HEK293 (cell line): ENCODE measurements around the gene BMPR1A.

ENCODE experiments used
- CTCF ChIA-PET: fragments of 350-600 bp; formaldehyde crosslinking; extraction: SDS; loops from one replicate; lab custom pipeline; 2021; ENCODE audit warnings: antibody characterized with exemption; lab: Yijun Ruan, JAX
- POLR2A ChIA-PET: fragments of 300-600 bp; formaldehyde crosslinking; extraction: SDS; loops from one replicate; lab custom pipeline; 2020; ENCODE audit warnings: antibody characterized with exemption, inconsistent platforms; lab: Yijun Ruan, JAX
- H3K27ac ChIP-seq: fragments of 200-500 bp; sonication (Bioruptor generic); 2 replicates; pipeline ENCODE4 v1.5.1; 2014; ENCODE audit warnings: low read depth, low read length, control low read depth, inconsistent platforms; ENCODE audit errors: extremely low read depth
- H3K36me3 ChIP-seq, 2 experiments: fragments of 200-500 bp in 1 of 2; sonication (Bioruptor generic) in 1 of 2; 1 replicate in 1 of 2; 2 replicates in 1 of 2; pipeline ENCODE4 v1.5.1; 2014 to 2017; ENCODE audit warnings: inconsistent platforms in 2 of 2, low read length in 2 of 2; ENCODE audit not compliant: control insufficient read depth in 2 of 2, insufficient read depth in 1 of 2
- H3K4me1 ChIP-seq: fragments of 200-500 bp; sonication (Bioruptor generic); 2 replicates; pipeline ENCODE4 v1.5.1; 2014; ENCODE audit warnings: mild to moderate bottlenecking, low read length, inconsistent platforms; ENCODE audit not compliant: control insufficient read depth, insufficient read depth
- H3K4me3 ChIP-seq: 2 replicates; pipeline ENCODE4 v1.5.1; 2011; ENCODE audit warnings: low read depth, mild to moderate bottlenecking, control low read depth, low read length, moderate library complexity
- H3K9me3 ChIP-seq: fragments of 200-500 bp; sonication (Bioruptor generic); 2 replicates; pipeline ENCODE4 v1.5.1; 2014; ENCODE audit warnings: low read depth, low read length, inconsistent platforms; ENCODE audit not compliant: control insufficient read depth, insufficient read depth
- GLIS1 ChIP-seq: fragments of 450-650 bp; formaldehyde crosslinking; IDR thresholded peaks from 2 replicates; pipeline ENCODE4 v1.5.1; 2016; ENCODE audit warnings: missing biosample characterization, missing genetic modification characterization
- KLF7 ChIP-seq: fragments of 450-650 bp; formaldehyde crosslinking; IDR thresholded peaks from 2 replicates; pipeline ENCODE4 v1.5.1; 2016; ENCODE audit warnings: missing biosample characterization, missing genetic modification characterization, borderline replicate concordance
- KLF9 ChIP-seq: fragments of 450-650 bp; formaldehyde crosslinking; IDR thresholded peaks from 2 replicates; pipeline ENCODE4 v1.5.1; 2016; ENCODE audit warnings: missing biosample characterization, missing genetic modification characterization, low read depth
- OVOL3 ChIP-seq: fragments of 450-650 bp; formaldehyde crosslinking; IDR thresholded peaks from 2 replicates; pipeline ENCODE4 v1.5.1; 2016; ENCODE audit warnings: missing biosample characterization, missing genetic modification characterization
- REPIN1 ChIP-seq: fragments of 450-650 bp; formaldehyde crosslinking; IDR thresholded peaks from 2 replicates; pipeline ENCODE4 v1.5.1; 2017; ENCODE audit warnings: missing biosample characterization, missing genetic modification characterization, low read depth
- SETDB1 ChIP-seq: IDR thresholded peaks from one replicate; pipeline ENCODE4 v1.6.1; 2017; ENCODE audit warnings: mild to moderate bottlenecking, low read length, moderate library complexity, mixed read lengths; ENCODE audit not compliant: insufficient read length
- TRIM28 ChIP-seq: IDR thresholded peaks from 2 replicates; pipeline ENCODE4 v1.6.1; 2011; ENCODE audit warnings: low read length, control low read depth, borderline replicate concordance
- ZIC2 ChIP-seq: fragments of 450-650 bp; formaldehyde crosslinking; IDR thresholded peaks from 2 replicates; pipeline ENCODE4 v1.5.1; 2016; ENCODE audit warnings: missing biosample characterization, missing genetic modification characterization
- ZNF138 ChIP-seq: fragments of 450-650 bp; formaldehyde crosslinking; IDR thresholded peaks from 2 replicates; pipeline ENCODE4 v1.5.1; 2016; ENCODE audit warnings: missing biosample characterization, missing genetic modification characterization, borderline replicate concordance
- ZNF19 ChIP-seq: fragments of 450-650 bp; formaldehyde crosslinking; IDR thresholded peaks from 2 replicates; pipeline ENCODE4; 2016; ENCODE audit warnings: missing biosample characterization, missing genetic modification characterization, low read depth
- ZNF202 ChIP-seq: fragments of 450-650 bp; formaldehyde crosslinking; IDR thresholded peaks from 2 replicates; pipeline ENCODE4 v1.5.1; 2016; ENCODE audit warnings: missing biosample characterization, missing genetic modification characterization, borderline replicate concordance
- ZNF324 ChIP-seq: fragments of 450-650 bp; formaldehyde crosslinking; IDR thresholded peaks from 2 replicates; pipeline ENCODE4 v1.5.1; 2016; ENCODE audit warnings: missing biosample characterization, missing genetic modification characterization
- ZNF391 ChIP-seq: fragments of 450-650 bp; formaldehyde crosslinking; IDR thresholded peaks from 2 replicates; pipeline ENCODE4 v1.5.1; 2016; ENCODE audit warnings: low read depth, missing biosample characterization, missing genetic modification characterization, borderline replicate concordance
- ZNF768 ChIP-seq: fragments of 450-650 bp; formaldehyde crosslinking; IDR thresholded peaks from 2 replicates; pipeline ENCODE4 v1.5.1; 2018; ENCODE audit warnings: missing biosample characterization, mild to moderate bottlenecking, missing genetic modification characterization
- ZNF777 ChIP-seq: fragments of 450-650 bp; formaldehyde crosslinking; IDR thresholded peaks from 2 replicates; pipeline ENCODE4 v1.5.1; 2017; ENCODE audit warnings: missing biosample characterization, missing genetic modification characterization, borderline replicate concordance
- TF ChIP-seq, protein P1 (sequence below): fragments of 450-650 bp; formaldehyde crosslinking; IDR thresholded peaks from 2 replicates; pipeline ENCODE4 v1.5.1; 2016; ENCODE audit warnings: missing biosample characterization, missing genetic modification characterization, low read depth
- TF ChIP-seq, protein P2 (sequence below): fragments of 450-650 bp; formaldehyde crosslinking; IDR thresholded peaks from 2 replicates; pipeline ENCODE4 v1.5.1; 2016; ENCODE audit warnings: missing biosample characterization, missing genetic modification characterization

Gene BMPR1A

DNA sequence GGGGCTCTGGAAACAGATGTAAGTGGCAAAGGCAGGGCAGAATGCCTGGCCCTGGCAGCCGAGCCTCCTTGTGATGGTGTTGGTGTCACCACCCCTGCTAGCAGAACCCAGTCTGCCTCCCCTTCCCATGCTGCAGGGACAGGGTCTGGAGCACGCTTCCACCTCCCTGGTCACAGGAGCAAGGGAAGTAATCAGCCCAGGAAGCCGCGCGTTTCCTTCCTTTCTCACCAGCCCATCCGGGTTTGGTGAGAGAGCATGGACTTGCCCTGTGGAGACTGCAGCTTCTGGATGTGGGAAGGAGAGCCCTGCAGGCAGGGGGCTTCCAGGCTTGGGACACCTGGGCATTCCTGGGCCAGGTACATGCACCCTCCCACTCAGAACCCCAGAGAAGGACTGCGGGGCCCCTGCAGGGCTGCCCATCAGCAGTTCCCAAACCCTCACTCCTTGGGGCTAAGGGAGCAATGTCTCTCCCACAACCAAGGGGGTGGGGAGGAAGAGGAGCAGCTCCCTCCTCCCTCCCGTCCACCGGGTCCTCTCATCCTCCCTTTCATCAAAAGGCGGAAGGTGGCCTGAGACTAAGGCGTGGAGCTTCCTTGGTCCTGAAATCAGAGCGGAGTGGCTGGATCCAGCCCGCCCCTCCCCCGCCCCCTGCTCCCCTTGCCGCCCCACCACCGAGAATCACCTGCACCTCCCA, 199.2 kb downstream of the BMPR1A start:
- Histone ChIP-seq H3K4me3 (no peak overlapping the region), H3K9me3 (no peaks in the 10 kb centered on the region), H3K36me3 (no peaks in the 10 kb centered on the region), H3K4me1 (no peaks in the 10 kb centered on the region), H3K27ac (peak overlapping the region; percentile 1; the same call in 1 of the 2 replicates)
- ChIA-PET POLR2A (no interaction called here), CTCF (interaction anchor here (3.8 kb wide), 1 partner anchor 18 kb away, joined by 21 read pairs; no protein-coding TSS in a partner anchor)
- no peak for TF ChIP-seq GLIS1 (tag by site-specific recombination)
- no peak for TF ChIP-seq ZNF138
- TF ChIP-seq, protein P1, sequence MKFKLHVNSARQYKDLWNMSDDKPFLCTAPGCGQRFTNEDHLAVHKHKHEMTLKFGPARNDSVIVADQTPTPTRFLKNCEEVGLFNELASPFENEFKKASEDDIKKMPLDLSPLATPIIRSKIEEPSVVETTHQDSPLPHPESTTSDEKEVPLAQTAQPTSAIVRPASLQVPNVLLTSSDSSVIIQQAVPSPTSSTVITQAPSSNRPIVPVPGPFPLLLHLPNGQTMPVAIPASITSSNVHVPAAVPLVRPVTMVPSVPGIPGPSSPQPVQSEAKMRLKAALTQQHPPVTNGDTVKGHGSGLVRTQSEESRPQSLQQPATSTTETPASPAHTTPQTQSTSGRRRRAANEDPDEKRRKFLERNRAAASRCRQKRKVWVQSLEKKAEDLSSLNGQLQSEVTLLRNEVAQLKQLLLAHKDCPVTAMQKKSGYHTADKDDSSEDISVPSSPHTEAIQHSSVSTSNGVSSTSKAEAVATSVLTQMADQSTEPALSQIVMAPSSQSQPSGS (tag by site-specific recombination): no peak
- TF ChIP-seq SETDB1: no peak
- no peak for TF ChIP-seq ZNF202 (tag by site-specific recombination)
- TF ChIP-seq ZNF19 (tag by site-specific recombination): no peak
- no peak for TF ChIP-seq ZNF391
- no peak for TF ChIP-seq ZNF324 (tag by site-specific recombination)
- TF ChIP-seq OVOL3: no peak
- no peak for TF ChIP-seq REPIN1
- TF ChIP-seq, protein P2, sequence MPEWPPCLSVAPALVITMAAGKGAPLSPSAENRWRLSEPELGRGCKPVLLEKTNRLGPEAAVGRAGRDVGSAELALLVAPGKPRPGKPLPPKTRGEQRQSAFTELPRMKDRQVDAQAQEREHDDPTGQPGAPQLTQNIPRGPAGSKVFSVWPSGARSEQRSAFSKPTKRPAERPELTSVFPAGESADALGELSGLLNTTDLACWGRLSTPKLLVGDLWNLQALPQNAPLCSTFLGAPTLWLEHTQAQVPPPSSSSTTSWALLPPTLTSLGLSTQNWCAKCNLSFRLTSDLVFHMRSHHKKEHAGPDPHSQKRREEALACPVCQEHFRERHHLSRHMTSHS (tag by site-specific recombination): no peak

DNA sequence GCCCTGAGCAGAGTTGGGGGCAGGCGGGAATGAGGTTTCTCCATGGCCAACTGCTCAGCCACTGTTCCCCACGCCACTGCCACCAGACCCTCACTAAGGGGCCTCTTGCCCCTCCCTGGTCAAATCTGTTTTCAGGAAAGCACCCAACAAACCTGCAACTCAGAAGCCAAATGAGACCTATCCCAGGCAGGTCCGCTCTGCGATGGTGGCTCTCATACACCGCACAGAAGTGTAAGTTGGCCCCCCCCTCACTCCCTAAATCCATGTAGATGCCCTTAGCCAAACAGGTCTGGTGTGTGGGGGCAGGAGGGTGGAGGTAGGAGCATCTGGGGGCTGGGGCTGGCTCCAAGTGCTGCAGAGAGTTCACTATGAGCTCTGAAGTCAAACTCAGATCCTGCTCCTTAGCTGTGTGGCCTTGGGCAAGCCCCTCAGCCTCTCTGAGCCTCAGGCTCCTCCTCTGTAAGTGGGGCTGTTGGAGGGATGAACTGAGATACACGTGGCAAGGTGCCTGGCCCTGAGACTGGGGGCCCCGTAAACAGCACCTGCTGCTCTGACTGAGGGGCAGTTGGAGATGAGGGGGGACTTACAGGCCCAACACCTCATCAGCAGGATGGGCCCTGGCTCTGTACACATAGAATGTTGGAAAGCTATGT, 199.9 kb downstream of the BMPR1A start:
- no peaks in the 10 kb centered on the region for H3K9me3 ChIP-seq
- ChIA-PET POLR2A (interaction anchor here (0.6 kb wide), 1 partner anchor 8 kb away, joined by 3 read pairs; no protein-coding TSS in a partner anchor), CTCF (interaction anchor here (0.7 to 3.8 kb wide), 3 partner anchors 18 to 268 kb away, joined by 4 to 21 read pairs (median 4); no protein-coding TSS in a partner anchor)
- H3K4me1 ChIP-seq: no peaks in the 10 kb centered on the region
- TF ChIP-seq TRIM28 (no peak), ZNF768 (tag by site-specific recombination) (peak; percentile 69; the same call in 1 of the 2 replicates)
- H3K4me3 ChIP-seq: no peak overlapping the region
- H3K27ac ChIP-seq: no peak overlapping the region
- H3K36me3 ChIP-seq: no peaks in the 10 kb centered on the region

DNA sequence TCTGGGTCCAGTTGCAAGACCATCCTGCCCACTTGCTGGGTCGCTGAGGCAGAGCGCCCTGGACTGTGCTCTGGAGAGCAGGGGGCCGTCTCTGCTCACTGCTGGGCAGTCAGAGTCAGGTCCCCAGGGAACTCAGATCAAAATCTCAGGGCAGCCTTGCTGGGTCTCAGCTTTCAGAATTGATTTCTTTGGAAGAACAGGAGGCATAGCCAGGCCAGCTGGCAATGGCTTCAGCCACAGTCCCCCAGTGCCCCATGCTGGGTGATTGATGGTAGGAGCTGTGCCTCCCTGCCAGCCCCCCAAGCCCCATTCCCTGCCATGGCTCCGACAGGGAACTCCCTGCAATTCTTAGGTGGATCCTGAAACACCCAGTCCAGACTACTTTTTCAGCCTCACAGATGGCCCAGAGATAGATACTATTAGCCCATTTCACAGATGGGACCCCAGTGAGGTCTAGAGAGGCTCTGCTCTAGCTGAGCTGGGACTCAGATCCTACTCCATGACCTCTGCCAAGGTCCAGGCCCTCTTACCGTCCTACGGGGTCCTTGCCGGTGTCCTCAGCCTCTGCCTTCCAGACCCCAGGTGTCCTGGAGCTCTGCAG, 200.5 kb downstream of the BMPR1A start:
- ChIA-PET CTCF (interaction anchor here (0.7 to 3.8 kb wide), 3 partner anchors 19 to 268 kb away, joined by 4 to 21 read pairs (median 4); no protein-coding TSS in a partner anchor), POLR2A (interaction anchor here (0.6 kb wide), 1 partner anchor 9 kb away, joined by 3 read pairs; no protein-coding TSS in a partner anchor)
- no peaks in the 10 kb centered on the region for H3K9me3 ChIP-seq
- TF ChIP-seq KLF9 (no peak), KLF7 (no peak), ZIC2 (tag by site-specific recombination) (0 out of 2 replicates have a peak, but pooled peaks have one; percentile 12), ZNF777 (no peak)
- no peak overlapping the region for H3K4me3 ChIP-seq
- H3K4me1 ChIP-seq: no peaks in the 10 kb centered on the region
- no peak overlapping the region for H3K27ac ChIP-seq
- no peaks in the 10 kb centered on the region for H3K36me3 ChIP-seq
